Measurements from ENCODE around the gene CASP6.
A peak's percentile ranks its signal among the peaks of the same experiment; 100 is the strongest.

CASP6 gene

GRCh38 chr4:109702950-109703663 is at the start of gene CASP6:
CASP6 (minus strand) TSS chr4:109703445; CDS start chr4:109703395, 50 bp downstream.
- DNase-seq (ENCODE audit: low read depth in 3 of 3): peak; percentile 52 to 53 (median 53)

GRCh38 chr4:109752525-109752924 is 49.3 kb upstream of the CASP6 start:
- no peak for DNase-seq (ENCODE audit: low read depth in 3 of 3)

GRCh38 chr4:109751852-109752251 is 48.6 kb upstream of the CASP6 start:
- DNase-seq (ENCODE audit: low read depth in 3 of 3): no peak

GRCh38 chr4:109750652-109751244 is 47.5 kb upstream of the CASP6 start:
- no peak for DNase-seq (ENCODE audit: low read depth in 3 of 3)

GRCh38 chr4:109749388-109750082 is 46.3 kb upstream of the CASP6 start:
- DNase-seq (ENCODE audit: low read depth in 3 of 3): no peak

GRCh38 chr4:109748114-109748513 is 44.9 kb upstream of the CASP6 start:
- DNase-seq (ENCODE audit: low read depth in 3 of 3): no peak

- DNase-seq (ENCODE audit: low read depth in 3 of 3): no peak
Observed at GRCh38 chr4:109746728-109747127, 43.5 kb upstream of the CASP6 start.

- DNase-seq (ENCODE audit: low read depth in 3 of 3): no peak
Observed at GRCh38 chr4:109745830-109746229, 42.6 kb upstream of the CASP6 start.

GRCh38 chr4:109739547-109739946 is 36.3 kb upstream of the CASP6 start:
- no peak for DNase-seq (ENCODE audit: low read depth in 3 of 3)

- no peak for DNase-seq (ENCODE audit: low read depth in 3 of 3)
Observed at GRCh38 chr4:109738104-109738872, 35.0 kb upstream of the CASP6 start.

- no peak for DNase-seq (ENCODE audit: low read depth in 3 of 3)
Observed at GRCh38 chr4:109735566-109736365, 32.5 kb upstream of the CASP6 start.

GRCh38 chr4:109733728-109734127 is 30.5 kb upstream of the CASP6 start:
- DNase-seq (ENCODE audit: low read depth in 3 of 3): no peak

- DNase-seq (ENCODE audit: low read depth in 3 of 3): no peak
Observed at GRCh38 chr4:109730619-109731545, 27.6 kb upstream of the CASP6 start.

GRCh38 chr4:109729718-109730618 is 26.7 kb upstream of the CASP6 start, which contains the start of gene PLA2G12A:
PLA2G12A (minus strand) TSS chr4:109730070; CDS start chr4:109729809, 261 bp downstream.
- peak; percentile 65 to 70 (median 67) for DNase-seq (ENCODE audit: low read depth in 3 of 3)

- DNase-seq (ENCODE audit: low read depth in 3 of 3): peak in 1 of 3 experiments; percentile 26
Observed at GRCh38 chr4:109729117-109729717, 26.0 kb upstream of the CASP6 start.

GRCh38 chr4:109728385-109728784 is 25.1 kb upstream of the CASP6 start:
- DNase-seq (ENCODE audit: low read depth in 3 of 3): no peak

- no peak for DNase-seq (ENCODE audit: low read depth in 3 of 3)
Observed at GRCh38 chr4:109723110-109723509, 19.9 kb upstream of the CASP6 start.

GRCh38 chr4:109722357-109722756 is 19.1 kb upstream of the CASP6 start:
- DNase-seq (ENCODE audit: low read depth in 3 of 3): no peak

- no peak for DNase-seq (ENCODE audit: low read depth in 3 of 3)
Observed at GRCh38 chr4:109721033-109721432, 17.8 kb upstream of the CASP6 start.

All from stimulated activated CD4-positive, alpha-beta T cell treated with anti-CD3 and anti-CD28 coated beads, TNF-alpha, amount 100 ng/mL, for 4 hours (primary cell).